Stimulated activated naive CD8-positive, alpha-beta T cell treated with anti-CD3 and anti-CD28 coated beads, Interleukin-15, Interleukin-2, amounts not matched to agents 100 U/mL and 50 U/mL, for 24 hours (primary cell): ENCODE results near the gene CHMP3.

Experiments
- ATAC-seq: fragments of 150-1000 bp; cut with Tn5 transposase; one replicate; pipeline ENCODE4 v1.10.0; 2021
- DNase-seq: peaks from one replicate; pipeline ENCODE4 v3.0.0; 2021

Gene CHMP3

DNA sequence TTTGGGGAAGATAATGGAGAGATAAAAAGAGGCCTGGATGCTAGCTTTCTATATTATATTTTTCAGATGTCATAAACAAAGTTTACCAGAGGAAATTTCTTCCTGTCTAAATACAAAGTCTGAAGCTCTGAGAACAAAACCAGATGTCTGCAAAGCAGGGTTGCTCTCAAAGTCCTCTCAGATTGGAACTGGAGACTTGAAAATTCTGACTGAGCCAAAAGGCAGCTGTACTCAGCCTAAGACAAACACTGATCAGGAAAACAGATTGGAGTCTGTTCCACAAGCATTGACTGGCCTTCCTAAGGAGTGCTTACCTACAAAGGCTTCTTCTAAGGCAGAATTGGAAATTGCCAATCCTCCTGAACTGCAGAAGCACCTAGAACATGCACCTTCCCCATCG, 96.9 kb downstream of the CHMP3 start:
- ATAC-seq (no peak), DNase-seq (no peak)

DNA sequence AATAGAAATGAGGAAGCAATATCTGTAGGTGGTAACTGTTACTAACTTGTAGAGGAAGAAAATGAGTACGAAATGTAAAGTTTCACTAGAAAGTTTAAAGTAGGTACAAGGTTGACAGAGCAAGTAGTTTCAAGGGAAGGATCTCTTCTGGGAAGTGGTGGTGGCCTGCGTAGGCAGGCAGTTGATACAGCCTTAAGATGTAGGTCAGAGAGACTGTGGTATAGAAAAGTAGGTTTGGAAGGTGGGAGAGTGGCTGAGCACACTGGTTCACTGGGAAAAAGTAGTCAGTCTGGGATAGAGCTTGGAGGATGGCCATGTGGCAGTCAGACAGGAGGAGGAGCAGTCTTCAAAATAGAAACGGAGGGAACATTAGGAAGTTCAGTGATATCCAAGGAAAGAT, 98.6 kb downstream of the CHMP3 start:
- DNase-seq (no peak), ATAC-seq (no peak)

GRCh38 chr2:86461042-86461743, 102.0 kb downstream of the CHMP3 start:
- ATAC-seq, result no peak
- no peak for DNase-seq

GRCh38 chr2:86455181-86455580, 108.1 kb downstream of the CHMP3 start:
- ATAC-seq, result no peak

DNA sequence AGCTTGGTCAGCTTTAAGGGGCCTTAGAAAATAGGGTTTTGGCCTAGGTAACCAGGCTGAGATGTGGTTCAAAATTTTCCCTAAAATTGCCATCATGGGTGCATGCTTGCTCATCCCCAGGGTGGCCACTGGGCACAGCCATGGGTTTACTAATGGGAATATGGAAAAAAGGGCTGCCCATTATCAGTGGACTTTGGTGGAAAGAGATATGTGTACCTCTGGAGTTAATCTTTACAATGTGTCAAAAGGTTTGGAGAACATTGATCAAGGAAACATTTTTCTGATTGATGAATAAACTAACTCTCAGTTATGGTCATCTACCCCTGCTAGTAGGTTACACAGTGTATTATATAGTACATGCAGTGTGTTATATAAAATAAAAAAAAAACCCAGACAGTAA, 109.0 kb downstream of the CHMP3 start:
- DNase-seq (no peak), ATAC-seq (no peak)

More at GRCh38 chr2:86455181-86455580, 108.1 kb downstream of the CHMP3 start:
- DNase-seq, result no peak

DNA sequence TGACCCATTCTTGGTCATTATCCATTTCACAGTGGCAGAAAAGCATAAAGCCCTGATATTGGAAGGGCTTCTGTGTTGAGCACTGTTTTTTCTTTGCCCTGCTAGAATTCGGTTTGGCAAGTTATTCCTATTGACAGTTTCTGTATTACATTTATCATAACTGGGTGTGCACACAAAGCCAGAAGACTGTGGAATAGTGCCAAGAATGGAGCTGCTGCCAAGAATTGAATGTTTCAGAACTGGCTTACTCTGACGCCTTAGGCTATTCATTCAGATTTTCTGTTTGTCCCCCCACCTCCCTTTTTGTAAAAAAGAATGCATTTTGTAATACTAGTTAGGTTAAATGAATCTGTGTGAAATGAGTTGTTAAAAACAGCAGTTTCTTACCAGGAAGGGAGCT, 109.4 kb downstream of the CHMP3 start:
- DNase-seq (no peak), ATAC-seq (no peak)
